Measurements from ENCODE around the gene PRKD1.

DNA sequence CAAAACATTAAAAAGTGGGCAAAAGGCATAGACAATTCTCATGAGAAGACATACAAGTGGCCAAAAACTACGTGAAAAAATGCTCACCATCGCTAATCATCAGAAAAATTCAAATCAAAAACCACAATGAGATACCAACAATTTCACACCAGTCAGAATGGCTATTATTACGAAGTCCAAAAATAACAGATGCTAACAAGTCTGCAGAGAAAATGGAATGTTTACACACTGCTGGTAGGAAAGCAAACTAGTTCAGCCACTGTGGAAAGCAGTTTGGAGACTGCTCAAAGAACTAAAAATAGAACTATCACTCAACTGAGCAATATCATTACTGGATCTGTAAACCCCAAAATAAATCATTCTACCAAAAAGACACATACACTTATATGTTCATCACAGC lies 76.2 kb downstream of the PRKD1 start:
- TF ChIP-seq, protein P1, sequence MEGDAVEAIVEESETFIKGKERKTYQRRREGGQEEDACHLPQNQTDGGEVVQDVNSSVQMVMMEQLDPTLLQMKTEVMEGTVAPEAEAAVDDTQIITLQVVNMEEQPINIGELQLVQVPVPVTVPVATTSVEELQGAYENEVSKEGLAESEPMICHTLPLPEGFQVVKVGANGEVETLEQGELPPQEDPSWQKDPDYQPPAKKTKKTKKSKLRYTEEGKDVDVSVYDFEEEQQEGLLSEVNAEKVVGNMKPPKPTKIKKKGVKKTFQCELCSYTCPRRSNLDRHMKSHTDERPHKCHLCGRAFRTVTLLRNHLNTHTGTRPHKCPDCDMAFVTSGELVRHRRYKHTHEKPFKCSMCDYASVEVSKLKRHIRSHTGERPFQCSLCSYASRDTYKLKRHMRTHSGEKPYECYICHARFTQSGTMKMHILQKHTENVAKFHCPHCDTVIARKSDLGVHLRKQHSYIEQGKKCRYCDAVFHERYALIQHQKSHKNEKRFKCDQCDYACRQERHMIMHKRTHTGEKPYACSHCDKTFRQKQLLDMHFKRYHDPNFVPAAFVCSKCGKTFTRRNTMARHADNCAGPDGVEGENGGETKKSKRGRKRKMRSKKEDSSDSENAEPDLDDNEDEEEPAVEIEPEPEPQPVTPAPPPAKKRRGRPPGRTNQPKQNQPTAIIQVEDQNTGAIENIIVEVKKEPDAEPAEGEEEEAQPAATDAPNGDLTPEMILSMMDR (IDR thresholded peaks at IDR 0.05; ENCODE audit: low read depth, low read length, poor library complexity, severe bottlenecking): no peak
- TF ChIP-seq EZH2phosphoT487 (IDR thresholded peaks at IDR 0.05; ENCODE audit: borderline replicate concordance, low read length): no peak
